WTC11 (cell line): ENCODE measurements around the gene SNX3.

Experiments used
- CTCF ChIP-seq: fragments of 200-600 bp; IDR thresholded peaks from 2 replicates; pipeline ENCODE4 v1.8.0; 2022; ENCODE audit warnings: antibody characterized with exemption
- MAX ChIP-seq: sonication (generic); formaldehyde crosslinking; IDR thresholded peaks from 2 replicates; pipeline ENCODE4 v1.8.0; 2022; ENCODE audit warnings: mild to moderate bottlenecking, missing genetic modification reagents
- NR1H2 ChIP-seq: sonication (generic); formaldehyde crosslinking; IDR thresholded peaks from 2 replicates; pipeline ENCODE4 v1.9.0; 2021; ENCODE audit warnings: mild to moderate bottlenecking, moderate library complexity, missing genetic modification reagents
- USF1 ChIP-seq: sonication (generic); formaldehyde crosslinking; IDR thresholded peaks from 2 replicates; pipeline ENCODE4 v1.8.0; 2022; ENCODE audit warnings: mild to moderate bottlenecking, missing genetic modification reagents
- ZNF232 ChIP-seq: sonication (generic); formaldehyde crosslinking; IDR thresholded peaks from 2 replicates; pipeline ENCODE4 v1.8.0; 2022; ENCODE audit warnings: mild to moderate bottlenecking, missing genetic modification reagents

GRCh38 chr6:108194503-108194902, 66.3 kb downstream of the SNX3 start:
- TF ChIP-seq USF1 (CRISPR knock-in tag) = no peak
- no peak for TF ChIP-seq ZNF232 (CRISPR knock-in tag)
- TF ChIP-seq MAX (CRISPR knock-in tag) = no peak
- TF ChIP-seq NR1H2 (CRISPR knock-in tag) = no peak
- no peak for TF ChIP-seq CTCF
